Left lung (tissue), 10 donors: Measurements from ENCODE around the gene CSNK1A1L. TPM values are rescaled to one million over a fixed set of nuclear protein-coding genes. Genes with fewer than 3 reads are reported as not detected.
"Not testable (repeated sequence)": the region's sequence is repeated elsewhere in the genome, so short reads cannot be mapped to it uniquely, and the experiment has no call there.

Experiments used
- ATAC-seq: fragments of 200-7000 bp; cut with Tn5 transposase; one replicate; pipeline ENCODE4 v1.9.1; 2020; ENCODE audit warnings: moderate library complexity
- DNase-seq, 4 donors: peaks; one replicate each; pipeline ENCODE4 v3.0.0-alpha.2; 2013 to 2020
- H3K27ac ChIP-seq, 2 donors: fragments of 200-600 bp; sonication (generic) in 1 of 2; one replicate each; pipeline versions ENCODE4 v1.5.0 to v1.8.0; 2020 to 2021
- H3K27me3 ChIP-seq, 2 donors: fragments of 200-600 bp; sonication (generic) in 1 of 2; one replicate each; pipeline versions ENCODE4 v1.5.0 to v1.8.0; 2020 to 2021
- H3K36me3 ChIP-seq, 2 donors: fragments of 200-600 bp; sonication (generic) in 1 of 2; one replicate each; pipeline versions ENCODE4 v1.5.0 to v1.8.0; 2020 to 2021
- H3K4me1 ChIP-seq, 2 donors: fragments of 200-600 bp; one replicate each; pipeline ENCODE4 v1.8.0; 2021
- H3K4me3 ChIP-seq, 2 donors: fragments of 200-600 bp; sonication (generic) in 1 of 2; one replicate each; pipeline versions ENCODE4 v1.5.0 to v1.8.0; 2020 to 2021; ENCODE audit warnings: mild to moderate bottlenecking in 1 of 2
- H3K9me3 ChIP-seq, 2 donors: fragments of 200-600 bp; sonication (generic) in 1 of 2; one replicate each; pipeline versions ENCODE4 v1.5.0 to v1.8.0; 2020 to 2021
- CTCF ChIP-seq, 2 donors: fragments of 200-600 bp; sonication (generic) in 1 of 2; IDR thresholded peaks; one replicate each; pipeline versions ENCODE4 v1.5.0 to v1.8.0; 2021; ENCODE audit warnings: antibody characterized with exemption in 2 of 2
- intact Hi-C, 2 donors: fragments of 100-400 bp; cut with DNase I; formaldehyde crosslinking; loops; one replicate each; pipeline versions ENCODE4 v1.11.2 to v1.14.2; 2022
- polyA plus RNA-seq, 6 donors: library from polyadenylated mRNA; unstranded; fragments of 120-200 nt; gene quantifications; one replicate each; pipeline ENCODE4 v1.2.1, GENCODE V29; 2013; ENCODE audit not compliant: insufficient read length in 6 of 6
- total RNA-seq, 2 donors: library from RNA; stranded (reverse); fragmentation: NEBNext Ultra II Directional; extraction: Animal tissue kit (Norgen Biotek cat#: 25700); gene quantifications; one replicate each; pipeline ENCODE4 v1.2.1, GENCODE V29; 2021
- donor health status: DM: no; HTN: yes; CAD: no.
- donor health status: DM: no; HTN: no; CAD: no.

The CSNK1A1L gene
- total and polyA plus RNA-seq, 8 donors: 0.09 to 0.21 (median 0.18) TPM; not detected in 2

GRCh38 chr13:37065890-37066526 lies 39.5 kb downstream of the CSNK1A1L start:
- intact Hi-C loops: no loop called here
- no peaks in the 10 kb centered on the region for H3K36me3 ChIP-seq
- no peaks in the 10 kb centered on the region for H3K27me3 ChIP-seq
- ATAC-seq: no peak
- H3K9me3 ChIP-seq: no peaks in the 10 kb centered on the region
- DNase-seq: no peak
- H3K4me3 ChIP-seq: no peak overlapping the region
- no peak overlapping the region for H3K27ac ChIP-seq
- no peak for TF ChIP-seq CTCF (IDR thresholded peaks at IDR 0.05)
- no peaks in the 10 kb centered on the region for H3K4me1 ChIP-seq

- Histone ChIP-seq H3K36me3 (no peaks in the 10 kb centered on the region), H3K4me1 (peaks cover 3 to 24% of the 10 kb centered on the region in 2 donors), H3K4me3 (peak overlapping the region; percentile 86), H3K27ac (peak overlapping the region; percentile 94 to 95), H3K27me3 (no peaks in the 10 kb centered on the region), H3K9me3 (no peaks in the 10 kb centered on the region)
- DNase-seq (no peak), ATAC-seq (peak; percentile 5)
- intact Hi-C loops: no loop called here
- no peak for TF ChIP-seq CTCF (IDR thresholded peaks at IDR 0.05)
Measured at GRCh38 chr13:37059848-37060192, 45.6 kb downstream of the CSNK1A1L start.

GRCh38 chr13:37058910-37059847 lies 46.3 kb downstream of the CSNK1A1L start, which contains the start of gene SUPT20H:
Gene SUPT20H (minus strand): TSS chr13:37059688. CDS start chr13:37051490, 8,198 bp downstream.
- H3K4me3 ChIP-seq: peak within 1 kb of the TSS; percentile 86
- H3K36me3 ChIP-seq: no peaks in the 10 kb centered on the region
- peak; percentile 99 for ATAC-seq
- no peaks in the 10 kb centered on the region for H3K27me3 ChIP-seq
- H3K9me3 ChIP-seq: no peaks in the 10 kb centered on the region
- peak within 1 kb of the TSS; percentile 94 to 95 for H3K27ac ChIP-seq
- TF ChIP-seq CTCF (IDR thresholded peaks at IDR 0.05): no peak
- peak; percentile 87 to 99 (median 95) for DNase-seq
- H3K4me1 ChIP-seq: peaks cover 3 to 24% of the 10 kb centered on the region in 2 donors
- intact Hi-C loops: no loop called here

- H3K4me3 ChIP-seq, H3K27me3 ChIP-seq, H3K27ac ChIP-seq, ATAC-seq, H3K36me3 ChIP-seq, intact Hi-C loops, DNase-seq, H3K9me3 ChIP-seq: not testable (repeated sequence)
- H3K4me1 ChIP-seq: peaks cover 3 to 26% of the 10 kb centered on the region in 2 donors
Measured at GRCh38 chr13:37056228-37056627, 49.2 kb downstream of the CSNK1A1L start.

Other genes starting within 250 kb of the CSNK1A1L start
- gene SMAD9, start 185.4 kb downstream of the CSNK1A1L start, total RNA-seq: 1 to 10 TPM; 9.2 to 9.4 TPM
- 10 to 100 TPM; 23.3 to 33.0 (median 30.7) TPM for gene SMAD9, start 185.4 kb downstream of the CSNK1A1L start, polyA plus RNA-seq
- gene ALG5, start 106.3 kb downstream of the CSNK1A1L start, total RNA-seq: 10 to 100 TPM; 36.5 to 42.7 TPM
- 10 to 100 TPM; 36.2 to 45.4 (median 40.9) TPM for gene ALG5, start 106.3 kb downstream of the CSNK1A1L start, polyA plus RNA-seq
- 10 to 100 TPM; 21.5 to 38.5 TPM for gene EXOSC8, start 104.9 kb downstream of the CSNK1A1L start, total RNA-seq
- gene EXOSC8, start 104.9 kb downstream of the CSNK1A1L start, polyA plus RNA-seq: 10 to 100 TPM; 72.5 to 94.7 (median 86.9) TPM
- gene SUPT20H, start 46.0 kb downstream of the CSNK1A1L start, total RNA-seq: 10 to 100 TPM; 51.2 to 58.3 TPM
- gene SUPT20H, start 46.0 kb downstream of the CSNK1A1L start, polyA plus RNA-seq: 100 to 1,000 TPM; 101 to 135 (median 109) TPM